Retina (tissue), 1 donor: ENCODE measurements around the gene ANKS1A.
A peak's percentile ranks its signal among the peaks of the same experiment; 100 is the strongest.

ENCODE experiments used
- DNase-seq: peaks from one replicate; pipeline ENCODE4 v3.0.0-alpha.2; 2016

The ANKS1A gene

GRCh38 chr6:35043381-35044130, 154.5 kb downstream of the ANKS1A start:
- no peak for DNase-seq

- DNase-seq: peak; percentile 54
These were observed 155.2 kb downstream of the ANKS1A start for GRCh38 chr6:35044145-35044745.

DNA sequence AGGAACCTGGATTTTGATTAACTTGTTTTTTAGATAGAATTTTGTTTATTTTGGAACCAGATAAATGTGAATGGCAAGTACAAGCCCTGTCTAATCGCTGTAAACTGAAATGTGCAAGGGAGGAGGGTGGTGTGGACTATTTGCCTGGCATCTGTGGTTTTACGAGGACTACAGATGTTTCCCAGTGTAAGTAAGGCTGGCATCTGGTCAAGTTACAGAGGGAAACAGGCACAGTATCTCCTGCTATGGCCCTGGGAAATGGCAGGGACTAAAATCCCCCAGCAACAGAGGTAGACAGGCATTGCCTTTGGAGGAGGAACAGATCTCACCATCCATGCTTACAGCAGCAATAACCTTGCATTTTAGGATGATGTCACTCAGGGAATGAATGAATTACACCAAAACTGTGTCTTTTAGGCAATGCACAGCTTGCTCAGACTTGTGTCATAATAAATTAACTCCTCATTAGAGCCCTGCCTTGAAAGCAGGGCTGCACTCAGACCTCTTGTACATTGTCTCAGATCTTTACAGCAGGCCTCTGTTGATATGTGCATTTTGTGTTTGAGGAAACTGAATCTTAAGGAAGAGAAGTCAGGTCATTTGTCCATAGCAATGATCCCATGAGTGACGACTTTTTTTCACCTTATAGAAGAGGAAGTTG, 155.8 kb downstream of the ANKS1A start:
- DNase-seq: no peak

- DNase-seq: peak; percentile 61
These were observed 157.0 kb downstream of the ANKS1A start for GRCh38 chr6:35046103-35046502.

- no peak for DNase-seq
These were observed 157.8 kb downstream of the ANKS1A start for GRCh38 chr6:35046862-35047261.

- peak; percentile 44 for DNase-seq
These were observed 158.4 kb downstream of the ANKS1A start for GRCh38 chr6:35047265-35048011.

DNA sequence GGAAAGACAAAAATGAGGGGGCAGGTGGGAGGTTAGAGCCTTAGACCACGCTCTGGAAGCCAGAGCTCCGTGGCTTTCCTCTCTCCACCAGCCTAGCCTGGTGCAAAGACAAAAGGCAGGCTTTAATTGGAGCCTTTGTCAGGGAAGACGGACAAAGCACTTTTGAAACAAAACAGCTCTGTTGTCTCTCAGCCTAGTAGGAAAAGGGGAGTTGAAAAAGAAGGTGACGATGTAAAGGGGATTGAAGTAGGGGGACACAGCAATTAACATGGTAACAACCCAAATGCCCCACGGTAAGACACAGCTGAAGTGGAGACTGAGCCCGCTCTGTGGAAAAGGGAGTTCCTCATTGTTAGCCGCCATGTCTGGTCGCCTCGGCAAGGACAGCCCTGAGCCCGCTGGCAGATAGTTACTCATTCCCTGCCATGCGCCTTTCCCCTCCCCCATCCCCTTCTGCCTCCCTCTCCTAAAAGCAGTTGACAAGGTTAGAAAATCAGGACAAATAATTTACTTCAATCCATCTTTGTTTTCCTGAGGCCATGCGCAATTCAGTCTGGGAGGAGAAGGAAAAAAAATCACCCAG, 159.1 kb downstream of the ANKS1A start:
- DNase-seq: peak; percentile 90

- no peak for DNase-seq
These were observed 159.6 kb downstream of the ANKS1A start for GRCh38 chr6:35048631-35049083.

DNA sequence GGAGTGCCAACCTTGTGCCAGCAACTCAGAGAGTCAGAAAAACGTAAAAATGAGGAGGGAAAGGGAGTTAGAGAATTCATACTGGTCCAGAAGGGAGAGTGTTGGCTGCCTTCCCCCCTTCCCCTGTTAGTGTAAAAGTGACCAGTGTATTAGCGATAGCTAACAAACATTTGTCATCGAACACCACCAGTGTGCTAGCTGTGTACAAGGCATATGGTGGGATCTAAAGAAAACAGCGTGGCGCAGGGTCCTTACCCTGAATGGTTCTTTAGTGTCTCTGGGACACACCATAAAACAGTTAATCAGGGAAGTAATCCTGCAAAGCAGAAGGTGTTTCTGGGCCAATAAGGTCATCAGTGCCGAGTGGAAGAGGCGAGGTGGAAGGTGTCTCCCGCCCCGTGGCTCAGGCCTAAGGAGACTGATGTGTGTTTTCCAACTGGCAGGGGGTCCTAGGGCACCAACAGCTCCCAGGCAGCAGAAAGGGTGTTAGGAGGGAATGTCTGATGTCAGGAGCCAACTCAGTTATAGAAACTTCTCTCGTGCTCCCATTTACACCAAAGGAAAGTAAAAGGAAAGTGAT, 160.2 kb downstream of the ANKS1A start:
- DNase-seq: no peak

- peak; percentile 59 for DNase-seq
These were observed 161.1 kb downstream of the ANKS1A start for GRCh38 chr6:35049900-35050756.

GRCh38 chr6:35050757-35051330, 161.8 kb downstream of the ANKS1A start:
- DNase-seq: no peak

- no peak for DNase-seq
These were observed 162.3 kb downstream of the ANKS1A start for GRCh38 chr6:35051396-35051795.

DNA sequence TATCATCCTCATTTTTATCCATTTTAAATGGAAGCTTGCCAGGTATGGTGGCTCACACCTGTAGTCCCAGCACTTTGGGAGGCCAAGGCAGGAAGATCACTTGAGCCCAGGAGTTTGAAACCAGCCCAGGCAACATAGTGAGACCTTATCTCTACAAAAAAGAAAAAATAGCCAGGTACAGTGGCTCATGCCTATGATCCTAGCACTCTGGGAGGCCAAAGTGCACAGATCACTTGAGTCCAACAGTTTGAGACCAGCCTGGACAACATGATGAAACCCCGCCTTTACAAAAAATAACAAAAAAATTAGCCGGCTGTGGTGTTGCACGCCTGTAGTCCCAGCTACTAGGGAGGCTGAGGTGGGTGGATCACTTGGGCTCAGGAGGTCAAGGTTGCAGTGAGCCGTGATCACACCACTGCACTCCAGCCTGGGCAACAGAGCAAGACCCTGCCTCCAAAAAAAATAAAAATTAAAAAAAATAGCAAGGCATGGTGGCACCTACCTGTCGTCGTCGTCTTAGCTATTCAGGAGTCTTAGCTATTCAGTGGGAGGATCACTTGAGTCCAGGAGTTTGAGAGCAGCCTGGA, 163.0 kb downstream of the ANKS1A start:
- DNase-seq: no peak

- DNase-seq: peak; percentile 74
These were observed 163.9 kb downstream of the ANKS1A start for GRCh38 chr6:35052694-35053565.

DNA sequence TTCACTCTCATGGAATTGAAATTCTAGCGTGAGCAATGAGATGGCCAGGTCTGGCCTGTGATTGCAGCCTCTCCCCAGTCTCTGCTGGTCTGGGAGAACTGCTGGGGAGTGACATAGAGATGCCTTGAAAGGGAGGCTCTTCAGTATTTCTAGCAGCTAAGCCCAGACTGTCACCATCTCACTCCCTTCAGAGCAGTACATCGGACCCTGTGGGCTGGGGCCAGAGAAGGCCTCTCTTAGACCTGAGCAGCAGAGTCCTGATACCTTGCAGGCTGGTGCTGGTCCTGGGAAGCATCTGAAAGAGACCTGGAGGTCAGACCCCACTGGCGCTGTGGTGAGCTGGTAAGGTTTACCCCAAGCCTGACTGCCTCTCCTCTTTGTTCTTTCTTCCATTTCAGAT, 164.6 kb downstream of the ANKS1A start:
- no peak for DNase-seq

GRCh38 chr6:35054106-35054742, 165.2 kb downstream of the ANKS1A start:
- DNase-seq: no peak

GRCh38 chr6:35054743-35055130, 165.7 kb downstream of the ANKS1A start:
- DNase-seq: no peak

GRCh38 chr6:35055891-35056290, 166.8 kb downstream of the ANKS1A start:
- no peak for DNase-seq

DNA sequence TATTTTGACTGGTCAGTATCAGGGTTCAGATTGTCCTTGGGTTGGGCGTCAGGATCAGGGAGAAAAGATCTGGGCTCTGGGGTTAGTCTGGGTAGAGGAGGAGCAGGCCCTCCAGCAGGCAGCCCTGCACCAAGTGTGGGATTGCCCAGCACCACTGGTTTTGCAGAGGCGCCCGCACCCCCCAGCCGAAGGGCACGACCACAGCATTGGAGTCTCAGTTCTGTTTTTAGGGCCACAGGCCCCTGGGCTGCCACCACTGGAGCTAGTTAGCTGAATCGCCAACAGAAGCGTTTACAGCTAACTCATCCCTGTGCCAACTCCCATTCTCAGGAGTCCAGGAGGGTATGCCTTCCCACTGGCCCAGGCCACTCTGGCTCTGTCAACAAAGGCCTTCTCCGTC, 167.9 kb downstream of the ANKS1A start:
- no peak for DNase-seq
